MM.1S (cell line): ENCODE measurements around the gene ADAMTS9.

Experiments
- EZH2 ChIP-seq: fragments of 300-600 bp; sonication (generic); optimal IDR thresholded peaks from 2 replicates; pipeline ENCODE3; 2017; ENCODE audit warnings: low read depth, mild to moderate bottlenecking, antibody characterized with exemption, low read length, mixed read lengths
- TF ChIP-seq, protein P1 (sequence below): fragments of 300-600 bp; sonication (generic); IDR thresholded peaks from 2 replicates; pipeline ENCODE4 v1.5.1; 2016; ENCODE audit warnings: antibody characterized with exemption, low read length, mixed read lengths

DNA sequence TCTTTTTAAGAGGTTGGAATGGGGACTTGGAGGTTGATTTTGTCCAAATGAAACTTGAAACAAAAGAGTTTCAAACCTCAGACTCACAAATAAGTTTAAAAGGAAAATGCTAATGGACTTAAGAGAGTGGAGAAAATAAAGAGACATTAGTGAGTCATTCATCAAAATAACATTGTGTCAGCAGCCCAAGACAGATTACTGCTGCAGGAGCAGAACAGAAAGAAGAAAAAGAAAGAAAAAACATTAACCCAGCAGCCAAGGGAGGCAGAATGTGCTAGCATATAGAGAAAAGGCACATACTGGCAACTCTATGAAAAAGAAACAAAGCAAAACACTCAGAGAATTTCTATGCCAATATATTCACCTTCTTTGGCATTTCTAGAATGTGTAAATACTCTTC is 42.6 kb downstream of the ADAMTS9 start:
- no peak for TF ChIP-seq EZH2
- TF ChIP-seq, protein P1, sequence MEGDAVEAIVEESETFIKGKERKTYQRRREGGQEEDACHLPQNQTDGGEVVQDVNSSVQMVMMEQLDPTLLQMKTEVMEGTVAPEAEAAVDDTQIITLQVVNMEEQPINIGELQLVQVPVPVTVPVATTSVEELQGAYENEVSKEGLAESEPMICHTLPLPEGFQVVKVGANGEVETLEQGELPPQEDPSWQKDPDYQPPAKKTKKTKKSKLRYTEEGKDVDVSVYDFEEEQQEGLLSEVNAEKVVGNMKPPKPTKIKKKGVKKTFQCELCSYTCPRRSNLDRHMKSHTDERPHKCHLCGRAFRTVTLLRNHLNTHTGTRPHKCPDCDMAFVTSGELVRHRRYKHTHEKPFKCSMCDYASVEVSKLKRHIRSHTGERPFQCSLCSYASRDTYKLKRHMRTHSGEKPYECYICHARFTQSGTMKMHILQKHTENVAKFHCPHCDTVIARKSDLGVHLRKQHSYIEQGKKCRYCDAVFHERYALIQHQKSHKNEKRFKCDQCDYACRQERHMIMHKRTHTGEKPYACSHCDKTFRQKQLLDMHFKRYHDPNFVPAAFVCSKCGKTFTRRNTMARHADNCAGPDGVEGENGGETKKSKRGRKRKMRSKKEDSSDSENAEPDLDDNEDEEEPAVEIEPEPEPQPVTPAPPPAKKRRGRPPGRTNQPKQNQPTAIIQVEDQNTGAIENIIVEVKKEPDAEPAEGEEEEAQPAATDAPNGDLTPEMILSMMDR: no peak
